Brain pericyte (primary cell): ENCODE results near the gene CEP170B.
"Not testable (repeated sequence)": the region's sequence is repeated elsewhere in the genome, so short reads cannot be mapped to it uniquely, and the experiment has no call there.

ENCODE experiments used
- DNase-seq: peaks from one replicate; pipeline ENCODE4 v3.0.0-alpha.2; 2012; ENCODE audit warnings: low read depth, low spot score

Gene CEP170B

DNA sequence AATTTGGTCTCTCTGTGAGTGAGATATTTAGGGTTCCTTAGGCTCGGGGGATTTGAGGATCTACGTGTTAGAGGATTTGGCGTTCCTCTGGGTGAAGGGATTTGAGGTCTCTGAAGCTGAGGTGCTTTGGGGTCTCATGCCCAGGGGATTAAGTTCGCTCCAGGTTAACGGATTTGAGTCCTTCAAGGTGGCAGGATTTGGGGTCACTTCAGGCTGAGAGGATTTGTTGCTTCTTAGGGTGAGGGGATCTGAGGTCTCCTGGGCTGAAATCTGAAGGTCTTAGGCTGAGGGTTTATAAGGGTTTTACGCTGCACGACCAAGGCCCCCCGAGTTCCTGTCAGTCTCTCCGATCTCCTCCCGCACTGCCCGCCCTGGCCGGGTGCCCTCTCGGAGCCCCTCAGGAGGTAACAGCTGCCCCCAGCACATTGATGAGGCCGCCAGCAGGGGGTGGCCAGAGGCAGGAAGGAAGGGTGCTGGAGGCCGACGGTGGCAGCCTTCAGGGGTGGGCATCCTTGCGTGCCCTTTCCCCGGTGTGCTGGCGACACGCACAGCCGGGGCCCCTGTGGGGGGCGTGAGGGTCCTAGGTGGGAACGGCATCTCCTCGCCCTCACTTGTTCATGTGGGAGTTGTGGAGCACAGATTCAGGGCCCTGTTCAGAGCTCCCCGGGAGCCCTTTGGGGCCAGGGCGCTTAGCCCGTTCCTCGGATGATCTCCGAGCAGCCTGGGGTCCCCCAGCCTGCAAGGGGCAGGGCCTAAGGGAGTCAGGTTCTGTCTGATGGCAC lies 14.3 kb downstream of the CEP170B start:
- no peak for DNase-seq

GRCh38 chr14:104879983-104880565 lies 15.0 kb downstream of the CEP170B start:
- DNase-seq, result no peak

GRCh38 chr14:104880584-104881210 lies 15.6 kb downstream of the CEP170B start:
- DNase-seq, result no peak

GRCh38 chr14:104881369-104881979 lies 16.4 kb downstream of the CEP170B start:
- DNase-seq, result no peak

DNA sequence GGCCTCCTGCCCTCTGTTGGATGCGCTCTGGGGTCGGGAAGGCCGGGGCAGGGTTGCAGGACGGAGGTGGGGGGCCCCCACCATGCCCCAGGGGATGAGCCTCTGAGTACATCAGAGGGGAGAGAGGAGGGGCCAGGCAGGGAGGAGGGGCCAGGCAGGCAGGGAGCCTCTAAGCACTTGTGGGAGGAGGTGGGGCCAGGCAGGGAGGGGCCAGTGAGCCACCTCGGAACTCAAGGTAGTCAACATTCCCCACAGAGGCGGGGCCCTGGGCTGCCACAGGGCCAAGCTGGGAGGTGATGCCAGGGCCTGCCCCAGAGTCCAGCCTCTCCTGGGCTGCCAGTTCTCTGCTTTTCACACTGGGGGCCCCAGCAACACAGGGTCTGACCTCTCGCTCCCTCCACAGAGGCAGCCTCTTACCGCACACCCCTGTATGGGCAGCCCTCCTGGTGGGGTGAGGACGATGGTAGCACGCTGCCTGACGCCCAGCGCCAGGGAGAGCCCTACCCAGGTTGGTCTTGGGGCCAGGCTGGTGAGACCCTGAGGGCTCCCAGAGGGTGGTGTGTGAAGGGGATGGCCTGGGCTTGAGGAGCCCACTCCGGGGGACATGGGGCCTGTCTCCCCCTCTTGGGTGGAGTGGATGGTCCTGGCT lies 17.4 kb downstream of the CEP170B start:
- no peak for DNase-seq

DNA sequence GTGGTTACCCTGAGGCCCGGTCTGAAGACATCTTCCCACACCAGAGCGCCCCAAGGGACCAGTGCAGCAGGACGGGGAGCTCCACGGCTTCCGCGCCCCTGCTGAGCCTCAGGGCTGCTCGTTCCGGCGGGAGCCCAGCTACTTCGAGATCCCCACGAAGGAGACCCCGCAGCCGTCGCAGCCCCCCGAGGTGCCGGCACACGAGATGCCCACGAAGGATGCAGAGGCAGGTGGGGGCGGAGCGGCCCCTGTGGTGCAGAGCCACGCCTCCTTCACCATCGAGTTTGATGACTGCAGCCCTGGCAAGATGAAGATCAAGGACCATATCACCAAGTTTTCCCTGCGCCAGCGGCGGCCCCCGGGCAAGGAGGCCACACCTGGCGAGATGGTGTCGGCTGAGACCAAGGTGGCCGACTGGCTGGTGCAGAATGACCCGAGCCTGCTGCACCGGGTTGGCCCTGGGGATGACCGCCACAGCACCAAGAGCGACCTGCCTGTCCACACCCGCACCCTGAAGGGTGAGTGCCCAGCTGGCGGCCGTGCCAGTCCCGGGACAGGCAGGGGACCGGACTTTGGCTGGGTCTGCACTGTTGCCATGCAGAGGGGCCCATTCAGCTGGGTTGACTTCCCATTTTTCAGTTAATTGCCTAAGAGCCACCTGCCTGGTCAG lies 18.1 kb downstream of the CEP170B start:
- no peak for DNase-seq

DNA sequence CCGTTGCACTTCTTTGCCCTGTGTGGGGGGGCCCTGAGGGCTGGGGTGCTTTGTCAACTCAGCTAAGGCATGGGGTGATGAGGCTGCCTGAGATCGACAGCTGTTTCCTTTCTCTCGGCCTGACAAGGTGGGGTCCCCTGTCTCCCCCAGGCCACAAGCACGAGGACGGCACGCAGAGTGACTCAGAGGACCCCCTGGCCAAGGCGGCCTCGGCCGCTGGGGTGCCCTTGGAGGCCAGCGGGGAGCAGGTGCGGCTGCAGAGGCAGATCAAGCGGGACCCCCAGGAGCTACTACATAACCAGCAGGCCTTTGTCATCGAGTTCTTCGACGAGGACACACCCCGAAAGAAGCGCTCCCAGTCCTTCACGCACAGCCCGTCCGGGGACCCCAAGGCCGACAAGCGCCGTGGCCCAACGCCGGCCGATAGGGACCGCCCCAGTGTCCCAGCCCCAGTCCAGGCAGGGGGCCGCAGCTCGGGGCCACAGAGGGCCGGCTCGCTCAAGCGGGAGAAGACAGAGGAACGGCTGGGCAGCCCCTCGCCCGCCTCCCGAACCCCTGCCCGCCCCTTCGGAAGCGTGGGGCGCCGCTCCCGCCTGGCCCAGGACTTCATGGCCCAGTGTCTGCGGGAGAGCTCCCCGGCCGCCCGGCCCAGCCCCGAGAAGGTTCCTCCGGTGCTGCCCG lies 18.8 kb downstream of the CEP170B start:
- DNase-seq, result no peak

DNA sequence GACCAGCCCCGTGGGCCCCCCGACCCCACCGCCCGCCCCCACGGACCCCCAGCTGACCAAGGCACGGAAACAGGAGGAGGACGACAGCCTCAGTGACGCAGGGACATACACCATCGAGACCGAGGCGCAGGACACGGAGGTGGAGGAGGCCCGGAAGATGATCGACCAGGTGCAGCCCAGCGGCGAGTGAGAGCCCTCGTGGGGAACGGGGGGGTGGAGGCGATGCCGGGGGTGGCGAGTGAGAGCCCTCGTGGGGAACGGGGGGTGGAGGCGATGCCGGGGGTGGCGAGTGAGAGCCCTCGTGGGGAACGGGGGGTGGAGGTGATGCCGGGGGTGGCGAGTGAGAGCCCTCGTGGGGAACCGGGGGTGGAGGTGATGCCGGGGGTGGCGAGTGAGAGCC lies 19.3 kb downstream of the CEP170B start:
- DNase-seq, result not testable (repeated sequence)

DNA sequence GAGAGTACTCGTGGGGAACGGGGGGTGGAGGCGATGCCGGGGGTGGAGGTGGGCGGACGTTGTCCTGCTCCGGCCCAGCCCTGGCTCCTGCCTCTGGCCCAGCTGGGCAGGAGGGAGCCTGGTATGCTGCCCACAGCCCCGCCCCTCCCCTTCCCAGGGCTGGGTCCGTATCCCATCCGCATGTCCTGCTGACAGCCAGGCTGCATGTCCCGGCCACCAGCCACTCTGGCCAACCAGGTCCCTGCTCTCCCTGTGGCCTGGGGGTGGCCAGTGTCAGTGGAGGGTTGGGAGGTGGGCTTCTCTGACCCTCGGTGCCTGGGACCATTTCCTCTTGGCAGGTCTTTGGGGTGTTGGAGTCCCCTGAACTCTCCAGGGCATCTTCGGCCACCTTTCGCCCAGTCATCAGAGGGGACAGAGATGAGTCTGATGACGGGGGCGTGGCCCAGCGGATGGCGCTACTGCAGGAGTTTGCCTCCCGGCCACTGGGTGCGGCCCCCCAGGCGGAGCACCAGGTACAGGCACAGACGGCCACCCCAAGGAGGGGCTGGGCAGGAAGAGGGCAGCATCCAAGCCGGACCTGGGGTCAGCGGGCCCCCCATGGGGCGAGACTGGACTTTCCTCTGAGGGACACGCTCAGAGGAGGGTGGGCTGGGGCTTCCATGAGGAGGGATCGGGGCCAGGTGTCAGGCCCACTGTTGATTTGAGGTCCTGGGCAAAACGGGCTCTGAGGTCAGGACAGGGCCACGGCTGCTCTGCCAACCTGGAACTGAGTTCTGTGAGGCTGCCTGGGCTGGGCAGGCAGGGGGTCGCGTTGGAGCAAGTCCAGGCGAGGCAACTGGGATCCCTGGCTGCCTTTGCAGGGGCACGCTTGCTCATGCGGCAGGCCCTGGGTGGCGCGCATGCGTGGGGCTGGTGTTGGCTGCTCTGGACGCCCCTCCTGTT lies 20.2 kb downstream of the CEP170B start:
- no peak for DNase-seq

- DNase-seq, result no peak
Measured at GRCh38 chr14:104885973-104886689, 21.1 kb downstream of the CEP170B start.

- no peak for DNase-seq
Measured at GRCh38 chr14:104886690-104887622, 21.9 kb downstream of the CEP170B start.

DNA sequence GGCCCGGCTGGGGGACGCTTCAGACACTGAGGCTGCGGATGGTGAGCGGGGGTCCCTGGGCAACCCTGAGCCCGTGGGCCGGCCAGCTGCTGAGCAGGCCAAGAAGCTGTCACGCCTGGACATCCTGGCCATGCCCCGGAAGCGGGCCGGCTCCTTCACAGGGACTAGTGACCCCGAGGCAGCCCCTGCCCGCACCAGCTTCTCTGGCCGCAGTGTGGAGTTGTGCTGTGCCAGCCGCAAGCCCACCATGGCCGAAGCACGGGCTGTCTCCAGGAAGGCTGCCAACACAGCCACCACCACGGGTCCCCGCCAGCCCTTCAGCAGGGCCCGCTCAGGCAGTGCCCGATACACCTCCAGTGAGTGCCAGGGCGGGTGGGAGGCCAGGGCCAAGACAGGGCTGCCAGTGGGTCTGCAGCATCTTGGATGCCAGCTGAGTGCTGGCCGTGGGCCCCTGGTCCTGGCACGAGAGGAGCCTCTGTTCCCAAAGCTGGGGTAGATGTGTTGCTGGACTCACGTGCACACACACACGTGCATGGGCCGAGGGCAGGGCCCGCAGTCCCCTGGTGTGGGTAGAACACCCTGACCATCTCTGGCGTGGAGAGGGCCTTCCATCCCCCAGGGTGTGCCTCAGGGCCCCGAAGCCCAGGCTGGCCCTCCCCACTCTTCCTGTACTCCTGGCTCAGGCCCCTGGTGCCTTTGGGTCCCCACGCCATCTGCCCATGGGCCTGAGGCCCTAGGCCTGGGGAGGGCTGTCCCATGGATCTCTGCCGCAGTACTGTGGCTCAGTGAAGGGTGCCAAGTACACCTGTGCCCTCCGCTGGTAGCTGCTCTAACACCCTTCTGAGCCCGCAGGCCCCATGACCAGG lies 22.8 kb downstream of the CEP170B start:
- DNase-seq, result no peak

DNA sequence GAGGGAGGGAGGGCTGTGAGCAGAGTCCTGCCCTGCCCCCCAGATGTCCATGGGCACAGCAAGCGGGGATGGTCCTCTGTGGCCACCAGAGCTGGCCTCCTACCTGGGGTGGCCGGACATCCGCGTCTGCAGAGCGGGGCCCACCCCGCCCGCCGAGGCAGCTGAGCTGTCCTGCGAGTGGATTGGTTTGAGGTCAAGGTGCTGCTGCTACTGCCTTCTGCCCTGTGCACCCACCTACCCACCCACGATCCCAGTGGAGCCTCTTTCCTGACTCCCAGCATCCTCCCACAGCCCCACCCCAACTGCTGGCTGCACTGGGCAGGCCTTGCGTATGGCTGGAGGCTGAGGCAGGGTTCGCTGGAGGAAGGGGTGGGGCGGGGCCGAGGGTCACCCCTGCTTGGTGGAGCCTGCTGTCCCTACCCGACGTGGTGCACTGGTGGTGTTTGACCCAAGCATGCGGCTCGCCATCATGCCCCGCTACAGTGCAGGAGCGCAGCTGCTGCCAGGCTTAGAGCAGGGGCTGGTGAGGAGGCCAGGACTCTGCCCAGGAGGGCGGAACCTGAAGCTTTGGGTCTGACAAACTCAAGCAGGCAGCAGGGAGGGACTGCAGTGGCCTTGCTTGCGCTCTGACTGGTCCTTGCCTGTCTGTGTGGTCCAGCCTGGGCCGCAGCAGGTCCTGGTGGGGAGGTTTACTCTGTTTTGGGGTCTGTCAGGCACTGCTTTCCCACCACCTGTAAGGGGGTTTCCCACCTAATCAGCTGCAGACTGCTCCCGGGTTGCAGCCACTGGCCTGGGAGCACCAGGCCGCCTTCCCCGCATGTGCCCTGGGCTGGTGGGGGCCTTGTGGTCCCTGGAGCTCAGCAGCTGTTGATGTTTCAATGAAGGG lies 23.7 kb downstream of the CEP170B start:
- no peak for DNase-seq

GRCh38 chr14:104889375-104889757 lies 24.3 kb downstream of the CEP170B start:
- no peak for DNase-seq

GRCh38 chr14:104890292-104890691 lies 25.2 kb downstream of the CEP170B start:
- not testable (repeated sequence) for DNase-seq

DNA sequence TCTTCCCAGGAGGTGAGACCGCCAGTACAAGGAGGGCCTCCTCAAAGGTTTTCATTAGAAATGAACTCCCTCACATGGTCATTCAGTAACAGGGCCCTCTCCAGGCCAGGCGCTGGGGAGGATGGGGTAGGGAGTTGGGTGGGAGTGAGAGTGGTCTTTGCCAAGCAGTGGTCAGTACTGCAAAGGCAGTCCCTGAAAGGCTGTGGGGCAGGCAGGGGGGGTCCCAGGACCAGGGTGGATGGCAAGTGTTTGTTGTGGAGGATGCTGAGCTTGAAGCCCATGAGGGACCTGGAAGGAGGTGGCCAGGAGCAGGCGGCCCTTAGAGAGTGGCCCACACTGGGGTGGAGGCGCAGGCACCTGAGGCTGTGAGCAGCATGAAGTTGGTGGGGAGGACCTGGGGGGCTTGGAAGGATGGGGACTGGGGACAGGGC lies 26.1 kb downstream of the CEP170B start:
- DNase-seq, result no peak
